ENCODE results near the gene NFATC2. TPM values are rescaled to one million over a fixed set of nuclear protein-coding genes. Genes with fewer than 3 reads are reported as not detected.
"Not testable (repeated sequence)": the region's sequence is repeated elsewhere in the genome, so short reads cannot be mapped to it uniquely, and the experiment has no call there.

NFATC2 gene
- total RNA-seq, 2 donors from 2014 or later, result 11.9 to 24.5 TPM

- Histone ChIP-seq H3K4me1 (ENCODE audit: control insufficient read depth in 1 of 2, low read depth in 2 of 2) (no peaks in the 10 kb centered on the region), H3K27ac (no peak overlapping the region), H3K36me3 (no peaks in the 10 kb centered on the region), H3K4me3 (no peak overlapping the region), H3K27me3 (replicated peaks; ENCODE audit: insufficient read depth) (no peaks in the 10 kb centered on the region), H3K9me3 (no peaks in the 10 kb centered on the region)
- ATAC-seq (ENCODE audit: insufficient number of reproducible peaks, low FRiP score, low read depth) (no peak), DNase-seq (ENCODE audit: low spot score) (no peak)
- no peak for TF ChIP-seq CTCF (IDR thresholded peaks at IDR 0.05)
Observed at GRCh38 chr20:51462566-51463276, 79.8 kb downstream of the NFATC2 start.

GRCh38 chr20:51461846-51462245, 80.7 kb downstream of the NFATC2 start:
- not testable (repeated sequence) for DNase-seq (ENCODE audit: low spot score); H3K9me3 ChIP-seq; H3K36me3 ChIP-seq; H3K27me3 ChIP-seq (replicated peaks; ENCODE audit: insufficient read depth); ATAC-seq (ENCODE audit: insufficient number of reproducible peaks, low FRiP score, low read depth); H3K27ac ChIP-seq; H3K4me1 ChIP-seq (ENCODE audit: control insufficient read depth in 1 of 2, low read depth in 2 of 2); H3K4me3 ChIP-seq

- no peaks in the 10 kb centered on the region for H3K27me3 ChIP-seq (replicated peaks; ENCODE audit: insufficient read depth)
- peaks cover 6 to 11% of the 10 kb centered on the region in 2 donors for H3K4me1 ChIP-seq (ENCODE audit: control insufficient read depth in 1 of 2, low read depth in 2 of 2)
- TF ChIP-seq CTCF (IDR thresholded peaks at IDR 0.05), result no peak
- ATAC-seq (ENCODE audit: insufficient number of reproducible peaks, low FRiP score, low read depth), result no peak
- no peaks in the 10 kb centered on the region for H3K9me3 ChIP-seq
- H3K27ac ChIP-seq, result no peak overlapping the region
- no peak overlapping the region for H3K4me3 ChIP-seq
- no peak for DNase-seq (ENCODE audit: low spot score)
- no peaks in the 10 kb centered on the region for H3K36me3 ChIP-seq
Observed at GRCh38 chr20:51461306-51461705, 81.2 kb downstream of the NFATC2 start.

- no peaks in the 10 kb centered on the region for H3K36me3 ChIP-seq
- H3K4me1 ChIP-seq (ENCODE audit: control insufficient read depth in 1 of 2, low read depth in 2 of 2), result peaks cover 10 to 15% of the 10 kb centered on the region in 2 donors
- no peak for TF ChIP-seq CTCF (IDR thresholded peaks at IDR 0.05)
- H3K27me3 ChIP-seq (replicated peaks; ENCODE audit: insufficient read depth), result no peaks in the 10 kb centered on the region
- no peak overlapping the region for H3K27ac ChIP-seq
- ATAC-seq (ENCODE audit: insufficient number of reproducible peaks, low FRiP score, low read depth) (no peak), DNase-seq (ENCODE audit: low spot score) (no peak)
- H3K4me3 ChIP-seq, result no peak overlapping the region
- H3K9me3 ChIP-seq, result no peaks in the 10 kb centered on the region
Observed at GRCh38 chr20:51460569-51461265, 81.8 kb downstream of the NFATC2 start.

DNA sequence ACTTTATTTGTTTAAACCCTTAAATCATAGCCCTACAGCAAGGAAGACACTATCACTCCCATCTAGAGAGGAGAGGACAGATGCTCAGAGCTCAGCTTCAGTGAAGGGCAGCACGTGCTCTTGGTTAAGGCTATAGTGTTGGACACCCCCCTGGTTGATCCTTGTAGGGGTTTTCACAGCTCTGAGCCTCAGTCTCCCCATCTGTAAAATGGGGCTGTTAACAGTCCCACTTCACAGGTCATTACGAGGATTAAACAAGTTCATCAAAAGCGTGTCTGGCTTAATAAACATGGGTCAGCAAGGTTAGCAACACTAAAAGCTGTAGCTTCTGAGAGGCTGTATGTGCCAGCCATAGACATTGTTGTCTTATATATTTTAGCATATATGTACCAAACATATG, 82.4 kb downstream of the NFATC2 start:
- no peak for DNase-seq (ENCODE audit: low spot score)

More for the DNA sequence above, 82.4 kb downstream of the NFATC2 start:
- no peak for TF ChIP-seq CTCF (IDR thresholded peaks at IDR 0.05)
- ATAC-seq (ENCODE audit: insufficient number of reproducible peaks, low FRiP score, low read depth), result no peak
- Histone ChIP-seq H3K4me1 (ENCODE audit: control insufficient read depth in 1 of 2, low read depth in 2 of 2) (peaks cover 10 to 15% of the 10 kb centered on the region in 2 donors), H3K36me3 (no peaks in the 10 kb centered on the region), H3K27ac (no peak overlapping the region), H3K27me3 (replicated peaks; ENCODE audit: insufficient read depth) (no peaks in the 10 kb centered on the region), H3K9me3 (no peaks in the 10 kb centered on the region), H3K4me3 (no peak overlapping the region)
